ENCODE data around the gene MRPL4.

Gene MRPL4

DNA sequence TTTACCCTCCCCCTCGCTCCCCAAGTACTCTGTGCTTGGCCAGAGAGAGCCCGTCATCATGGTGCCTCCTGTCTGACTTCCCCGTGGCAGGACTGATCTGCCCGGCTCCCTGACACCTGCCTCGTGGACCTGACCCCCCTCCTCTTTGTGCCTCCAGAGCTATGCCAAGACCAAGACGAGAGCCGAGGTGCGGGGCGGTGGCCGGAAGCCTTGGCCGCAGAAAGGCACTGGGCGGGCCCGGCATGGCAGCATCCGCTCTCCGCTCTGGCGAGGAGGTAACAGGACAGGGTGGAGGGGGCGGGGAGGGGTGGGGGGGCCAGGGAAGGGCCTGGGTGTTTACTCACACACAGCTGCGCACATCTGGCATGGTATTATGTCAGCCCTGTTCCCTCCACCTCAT, 4.5 kb downstream of the MRPL4 start:
- no peaks in the 10 kb centered on the region for H3K9me3 ChIP-seq
- DNase-seq: no peak
- peaks cover 5% of the 10 kb centered on the region for H3K4me1 ChIP-seq
- peaks cover 45% of the 10 kb centered on the region for H3K36me3 ChIP-seq
- no peak overlapping the region for H3K4me3 ChIP-seq (ENCODE audit: low read depth, low read length)
- TF ChIP-seq, protein P1, sequence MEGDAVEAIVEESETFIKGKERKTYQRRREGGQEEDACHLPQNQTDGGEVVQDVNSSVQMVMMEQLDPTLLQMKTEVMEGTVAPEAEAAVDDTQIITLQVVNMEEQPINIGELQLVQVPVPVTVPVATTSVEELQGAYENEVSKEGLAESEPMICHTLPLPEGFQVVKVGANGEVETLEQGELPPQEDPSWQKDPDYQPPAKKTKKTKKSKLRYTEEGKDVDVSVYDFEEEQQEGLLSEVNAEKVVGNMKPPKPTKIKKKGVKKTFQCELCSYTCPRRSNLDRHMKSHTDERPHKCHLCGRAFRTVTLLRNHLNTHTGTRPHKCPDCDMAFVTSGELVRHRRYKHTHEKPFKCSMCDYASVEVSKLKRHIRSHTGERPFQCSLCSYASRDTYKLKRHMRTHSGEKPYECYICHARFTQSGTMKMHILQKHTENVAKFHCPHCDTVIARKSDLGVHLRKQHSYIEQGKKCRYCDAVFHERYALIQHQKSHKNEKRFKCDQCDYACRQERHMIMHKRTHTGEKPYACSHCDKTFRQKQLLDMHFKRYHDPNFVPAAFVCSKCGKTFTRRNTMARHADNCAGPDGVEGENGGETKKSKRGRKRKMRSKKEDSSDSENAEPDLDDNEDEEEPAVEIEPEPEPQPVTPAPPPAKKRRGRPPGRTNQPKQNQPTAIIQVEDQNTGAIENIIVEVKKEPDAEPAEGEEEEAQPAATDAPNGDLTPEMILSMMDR (IDR thresholded peaks at IDR 0.05; ENCODE audit: low read depth, low read length): no peak
- H3K27me3 ChIP-seq: no peaks in the 10 kb centered on the region

DNA sequence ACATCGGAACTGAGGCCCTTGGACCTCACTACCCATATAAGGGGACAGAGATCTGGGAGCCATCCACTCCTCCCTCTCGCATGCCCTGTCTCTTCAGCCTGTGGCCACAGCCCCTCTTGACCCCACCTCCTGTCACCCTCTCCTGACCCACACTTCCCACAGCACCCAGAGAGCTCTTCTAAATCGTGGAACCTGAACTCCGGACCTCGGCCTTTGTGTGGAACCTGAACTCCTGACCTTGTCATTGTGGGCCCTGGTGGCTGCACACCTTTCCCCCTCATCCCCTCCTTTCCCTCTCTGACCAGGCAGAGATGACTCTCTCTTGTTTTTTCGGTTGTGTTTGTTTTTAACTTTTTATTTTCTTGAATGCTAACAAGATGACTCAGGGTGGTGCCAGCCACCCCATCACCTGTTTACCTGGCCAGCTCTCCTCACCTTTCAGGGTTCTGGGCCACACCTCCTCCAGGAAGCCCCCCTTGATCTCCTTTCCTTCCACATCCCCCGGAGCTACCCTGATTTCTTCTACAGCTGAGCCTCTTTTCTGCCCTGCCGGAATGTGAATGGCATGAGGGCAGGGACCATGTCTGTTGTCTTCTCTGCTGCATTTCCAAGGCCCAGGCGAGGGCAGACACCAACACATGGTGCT, 5.1 kb downstream of the MRPL4 start:
- TF ChIP-seq, protein P1 (IDR thresholded peaks at IDR 0.05; ENCODE audit: low read depth, low read length): no peak
- H3K4me3 ChIP-seq (ENCODE audit: low read depth, low read length): no peak overlapping the region
- peaks cover 5% of the 10 kb centered on the region for H3K4me1 ChIP-seq
- DNase-seq: no peak
- no peaks in the 10 kb centered on the region for H3K27me3 ChIP-seq
- H3K36me3 ChIP-seq: peaks cover 45% of the 10 kb centered on the region
- no peaks in the 10 kb centered on the region for H3K9me3 ChIP-seq

- Histone ChIP-seq H3K9me3 (no peaks in the 10 kb centered on the region), H3K4me3 (ENCODE audit: low read depth, low read length) (no peak overlapping the region), H3K36me3 (peaks cover 45% of the 10 kb centered on the region), H3K4me1 (peaks cover 5% of the 10 kb centered on the region), H3K27me3 (no peaks in the 10 kb centered on the region)
- TF ChIP-seq, protein P1 (IDR thresholded peaks at IDR 0.05; ENCODE audit: low read depth, low read length): no peak
- no peak for DNase-seq
These were observed 6.2 kb downstream of the MRPL4 start for GRCh38 chr19:10258080-10258710.

DNA sequence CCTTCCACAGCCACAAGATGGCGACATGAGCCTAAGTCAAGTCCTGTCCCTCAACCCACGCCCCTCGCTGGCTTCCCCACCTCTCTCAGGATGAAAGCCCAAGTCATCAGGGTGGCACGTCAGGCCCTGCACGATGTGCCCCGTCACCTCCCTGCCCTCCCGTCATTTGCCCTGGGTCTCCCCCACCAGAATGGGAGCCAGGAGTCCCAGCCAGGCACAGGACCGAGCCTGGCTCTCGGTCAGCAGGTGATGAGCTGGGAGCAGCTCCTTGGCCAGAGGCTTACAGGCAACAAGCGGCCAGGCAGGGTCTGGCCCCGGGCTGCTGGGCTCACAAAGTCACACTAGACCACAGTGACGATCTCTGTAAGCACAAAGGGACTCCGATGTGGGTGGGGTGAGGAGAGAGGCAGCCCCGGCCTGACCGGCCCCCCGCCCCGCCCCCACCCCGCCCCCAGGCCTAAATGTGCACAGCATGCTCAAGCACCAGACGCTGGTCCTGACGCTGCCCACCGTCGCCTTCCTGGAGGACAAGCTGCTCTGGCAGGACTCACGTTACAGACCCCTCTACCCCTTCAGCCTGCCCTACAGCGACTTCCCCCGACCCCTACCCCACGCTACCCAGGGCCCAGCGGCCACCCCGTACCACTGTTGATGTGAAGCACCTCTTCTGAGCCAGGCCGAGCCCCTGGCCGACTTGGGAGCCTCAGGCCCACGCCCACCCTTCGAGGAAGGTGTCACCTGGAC, 7.3 kb downstream of the MRPL4 start:
- Histone ChIP-seq H3K27me3 (no peaks in the 10 kb centered on the region), H3K9me3 (no peaks in the 10 kb centered on the region), H3K4me3 (ENCODE audit: low read depth, low read length) (no peak overlapping the region), H3K4me1 (peaks cover 5% of the 10 kb centered on the region), H3K36me3 (peaks cover 40% of the 10 kb centered on the region)
- TF ChIP-seq, protein P1 (IDR thresholded peaks at IDR 0.05; ENCODE audit: low read depth, low read length): peak; percentile 87
- peak; percentile 96 for DNase-seq

GRCh38 chr19:10260141-10260584, 8.1 kb downstream of the MRPL4 start:
- Histone ChIP-seq H3K36me3 (peaks cover 31% of the 10 kb centered on the region), H3K4me3 (ENCODE audit: low read depth, low read length) (no peak overlapping the region), H3K9me3 (no peaks in the 10 kb centered on the region), H3K4me1 (peaks cover 5% of the 10 kb centered on the region), H3K27me3 (no peaks in the 10 kb centered on the region)
- DNase-seq: no peak
- TF ChIP-seq, protein P1 (IDR thresholded peaks at IDR 0.05; ENCODE audit: low read depth, low read length): no peak

Measured in BE2C (cell line).